NCI-H187 (cell line): ENCODE results near the gene PLXNA2.

ENCODE experiments used
- DNase-seq, 2 experiments: peaks; one replicate each; lab custom pipeline; 2025; lab: John Stamatoyannopoulos, UW

The PLXNA2 gene

GRCh38 chr1:208013210-208013609 is 231.0 kb downstream of the PLXNA2 start:
- no peak for DNase-seq

- no peak for DNase-seq
Measured at GRCh38 chr1:208012721-208013120, 231.5 kb downstream of the PLXNA2 start.

- no peak for DNase-seq
Measured at GRCh38 chr1:208010487-208011071, 233.6 kb downstream of the PLXNA2 start.

- DNase-seq, result no peak
Measured at GRCh38 chr1:208009706-208010444, 234.3 kb downstream of the PLXNA2 start.

GRCh38 chr1:208009303-208009702 is 234.9 kb downstream of the PLXNA2 start:
- DNase-seq, result no peak

DNA sequence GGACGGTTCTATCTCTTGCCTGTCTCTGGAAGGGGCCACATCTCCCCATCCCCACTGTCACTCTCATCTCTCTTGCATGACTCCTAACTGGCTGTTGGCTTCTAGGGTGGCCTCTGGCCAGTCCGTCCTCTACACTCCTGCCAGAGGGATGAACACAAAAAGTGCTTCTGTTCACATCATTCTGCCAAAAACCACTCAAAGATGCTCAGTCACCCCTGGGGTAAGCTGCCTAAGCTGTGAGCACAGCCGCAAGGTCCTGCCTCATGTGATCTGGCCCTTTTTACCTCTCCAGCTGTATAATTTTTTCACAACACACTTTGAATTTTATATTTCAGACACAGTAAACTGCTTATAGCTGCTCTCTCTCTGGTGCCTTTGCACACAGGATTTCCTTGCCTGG is 235.7 kb downstream of the PLXNA2 start:
- DNase-seq, result no peak

DNA sequence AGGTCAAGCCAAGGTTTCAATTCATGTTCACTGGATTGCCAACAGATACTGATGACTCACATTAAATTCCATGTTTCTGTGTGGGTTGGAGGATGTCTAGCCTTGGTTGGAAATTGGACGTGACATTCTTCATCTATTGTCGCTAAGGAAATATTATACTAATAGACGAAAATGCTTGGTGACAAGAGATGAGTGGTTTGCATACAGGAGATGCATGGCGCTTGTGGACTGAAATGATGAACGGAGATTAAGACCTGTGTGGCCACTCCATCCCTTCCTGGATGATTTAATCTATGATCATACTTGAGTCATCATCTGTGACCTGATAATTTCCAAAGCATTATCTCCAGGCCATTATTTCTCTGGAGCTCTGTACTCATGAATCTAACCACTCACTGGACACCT is 236.2 kb downstream of the PLXNA2 start:
- no peak for DNase-seq

DNA sequence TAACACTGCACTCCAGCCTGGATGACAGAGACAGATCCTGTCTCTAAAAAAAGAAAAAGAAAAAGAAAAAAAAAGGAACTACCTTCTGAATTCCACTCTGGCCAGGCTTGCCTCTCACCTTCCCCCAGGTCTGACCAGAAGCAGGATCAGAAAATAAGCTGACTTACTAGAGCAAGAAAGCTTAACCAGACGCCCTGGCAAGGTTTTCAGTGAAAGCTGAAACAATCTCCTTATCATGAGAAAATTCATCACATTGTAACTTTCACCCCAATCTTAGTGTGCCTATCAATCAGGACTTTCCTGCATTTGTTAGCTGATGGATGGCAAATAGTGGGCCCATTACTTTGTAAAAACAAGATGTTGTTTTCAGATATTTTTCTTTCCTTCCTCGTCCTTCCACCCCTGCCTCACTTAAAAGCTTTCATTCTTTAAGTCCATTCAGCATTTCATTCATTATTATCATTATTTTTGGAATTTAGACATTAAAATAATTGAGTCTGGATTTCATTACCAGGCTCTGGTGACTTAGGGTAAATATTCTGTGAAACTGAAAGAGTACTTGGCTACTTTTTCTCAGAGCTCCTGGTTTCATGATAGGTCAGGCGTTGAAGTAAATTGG is 236.8 kb downstream of the PLXNA2 start:
- no peak for DNase-seq

DNA sequence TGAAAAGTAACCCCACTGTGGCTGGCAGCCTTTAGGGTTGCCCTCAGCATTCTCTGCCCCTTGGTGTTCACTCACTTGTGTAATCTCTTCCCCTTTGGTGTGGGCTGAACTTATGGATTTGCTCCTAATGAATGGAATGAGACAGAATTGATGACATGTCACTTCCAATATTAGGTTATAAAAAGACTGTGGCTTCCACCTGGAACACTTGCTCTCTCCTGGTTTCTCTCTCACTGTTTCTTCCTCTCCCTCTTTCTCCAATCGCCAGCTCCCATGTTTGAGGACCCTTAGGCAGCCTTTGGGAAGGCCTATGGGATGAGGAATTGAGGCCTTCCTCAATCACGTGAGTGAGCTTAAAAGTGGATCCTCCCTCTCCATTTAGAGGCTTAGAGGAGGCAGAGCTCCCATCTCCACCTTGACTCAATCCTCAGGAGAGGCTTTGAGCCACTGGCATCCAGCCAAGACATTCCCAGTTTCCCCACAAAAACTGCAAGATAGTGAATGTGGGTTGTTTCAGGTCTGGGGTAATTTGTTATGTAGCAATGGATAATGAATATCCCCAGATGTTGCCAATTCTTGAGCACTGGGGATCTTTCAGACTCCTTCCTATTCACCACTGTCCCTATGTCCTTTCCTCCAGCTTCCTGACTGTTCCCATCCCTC is 237.8 kb downstream of the PLXNA2 start:
- DNase-seq, result no peak

DNA sequence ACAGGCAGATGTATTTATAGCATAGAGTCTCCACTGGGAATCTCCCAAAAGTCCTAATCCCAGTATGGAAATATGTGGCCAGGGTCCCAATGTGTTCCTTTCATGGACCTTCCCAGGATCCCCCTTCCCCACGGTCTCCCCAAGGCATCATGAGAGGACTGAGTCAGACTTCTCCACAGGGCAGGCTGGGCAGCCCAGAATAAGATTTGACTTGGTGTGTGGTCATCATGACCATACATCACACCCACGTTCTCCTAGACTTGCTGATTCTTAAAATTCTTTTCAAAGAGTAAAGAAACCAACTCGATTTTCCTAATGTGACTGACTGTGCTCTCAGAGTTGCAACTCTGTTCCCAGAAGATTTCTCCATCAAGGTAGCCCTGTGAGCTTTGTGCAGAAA is 239.3 kb downstream of the PLXNA2 start:
- no peak for DNase-seq

DNA sequence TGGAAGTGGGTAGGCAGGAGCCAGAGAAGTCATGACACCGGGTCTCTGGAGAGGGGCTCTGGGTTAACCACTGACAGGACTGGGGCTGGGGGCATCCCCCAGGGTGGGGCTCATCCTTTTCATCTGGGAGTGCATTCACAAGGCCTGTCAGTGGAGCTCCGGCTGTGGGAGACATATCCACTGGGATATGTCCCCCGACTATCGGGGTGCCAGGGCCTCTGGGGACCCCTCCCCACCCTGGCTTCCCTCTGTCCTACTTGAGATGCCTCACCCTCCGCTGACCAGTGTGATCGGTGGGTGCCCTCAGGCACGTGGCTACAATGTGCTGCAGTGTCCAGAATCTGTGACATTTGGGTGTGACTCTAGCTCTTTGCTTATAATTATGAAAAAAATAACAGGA is 240.9 kb downstream of the PLXNA2 start:
- no peak for DNase-seq

GRCh38 chr1:208002672-208003071 is 241.5 kb downstream of the PLXNA2 start:
- DNase-seq, result no peak

DNA sequence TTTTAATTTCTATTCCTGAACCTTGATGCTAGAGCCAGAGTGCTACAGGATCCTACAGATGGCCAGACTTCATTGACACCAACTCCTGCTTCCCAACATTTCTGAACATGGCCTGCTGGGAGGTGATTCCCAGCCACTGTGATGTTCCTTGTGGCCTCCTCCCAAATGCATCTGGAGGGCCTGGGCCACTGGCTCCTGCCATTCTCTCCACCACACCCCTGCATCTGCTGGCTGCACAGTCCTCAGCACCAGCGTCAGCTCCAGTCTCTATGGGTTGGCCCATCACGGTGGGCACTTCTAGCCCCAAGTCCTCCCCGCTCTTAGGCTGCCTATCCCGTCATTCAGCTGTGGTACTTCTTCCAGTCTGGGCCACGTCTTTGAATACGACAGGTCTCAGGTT is 242.1 kb downstream of the PLXNA2 start:
- DNase-seq, result no peak

DNA sequence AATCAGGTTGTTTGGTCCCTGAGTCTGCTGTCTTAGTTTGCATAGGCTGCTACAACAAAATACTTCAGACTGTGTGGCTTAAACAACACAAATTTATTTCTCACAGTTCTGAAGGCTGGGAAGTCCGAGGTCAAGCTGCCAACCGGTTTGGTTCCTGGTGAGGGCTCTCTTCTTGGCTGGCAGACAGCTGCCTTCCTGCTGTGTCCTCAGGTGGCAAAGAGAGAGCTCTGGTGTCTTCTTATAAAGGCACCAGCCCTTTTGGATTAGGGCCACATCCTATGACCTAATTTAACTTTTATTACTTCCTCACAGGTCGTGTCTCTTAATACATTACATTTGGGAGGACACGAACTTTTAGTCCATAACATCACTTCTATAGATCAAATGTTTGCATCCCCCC is 243.7 kb downstream of the PLXNA2 start:
- no peak for DNase-seq

DNA sequence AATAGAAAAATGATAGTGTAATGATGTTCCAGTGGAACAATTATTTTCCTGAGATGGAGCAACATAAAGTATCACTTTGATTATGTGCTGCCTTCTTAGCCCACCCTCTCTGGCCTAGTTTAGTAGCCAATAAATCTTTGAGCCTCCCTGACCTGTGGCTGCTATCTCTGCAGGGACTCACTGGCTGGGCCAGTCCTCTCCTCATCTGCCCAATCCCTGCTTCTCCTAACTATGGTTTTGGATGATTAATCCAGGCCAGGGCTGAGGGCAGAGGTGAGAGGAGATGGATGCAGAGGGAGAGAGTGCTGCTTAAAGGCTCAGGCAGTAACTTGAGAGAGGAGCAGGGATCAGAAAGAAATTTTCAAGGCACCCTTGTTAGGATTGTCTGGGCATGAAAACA is 244.2 kb downstream of the PLXNA2 start:
- DNase-seq, result no peak

DNA sequence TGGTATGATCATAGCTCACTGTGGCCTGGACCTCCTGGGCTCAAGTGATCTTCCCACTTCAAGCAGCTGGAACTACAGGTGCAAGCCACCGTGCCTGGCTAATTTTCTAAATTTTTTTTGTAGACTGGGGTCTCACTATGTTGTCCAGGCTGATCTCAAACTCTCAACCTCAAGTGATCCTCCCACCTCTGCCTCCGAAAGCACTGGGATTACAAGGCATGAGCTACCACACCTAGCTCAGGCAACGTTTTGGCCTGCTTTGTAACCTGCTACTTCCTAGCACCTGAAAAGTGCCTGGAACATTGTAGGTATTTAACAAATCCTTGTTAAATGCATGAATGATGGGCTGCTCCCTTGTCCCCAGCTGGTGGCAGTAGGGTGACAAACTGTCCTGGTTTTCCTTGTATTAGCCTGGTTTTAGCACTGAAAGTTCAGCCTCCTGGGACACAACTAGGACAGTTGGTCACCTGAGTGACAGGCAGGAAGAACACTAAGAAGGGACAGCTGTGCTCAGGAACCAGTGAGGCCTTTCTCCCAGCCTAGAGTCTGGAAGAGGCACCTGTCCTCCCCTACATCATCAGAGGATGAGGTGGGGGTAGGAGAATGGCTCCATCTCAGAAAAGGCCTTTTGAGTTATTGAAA is 244.8 kb downstream of the PLXNA2 start:
- no peak for DNase-seq

DNA sequence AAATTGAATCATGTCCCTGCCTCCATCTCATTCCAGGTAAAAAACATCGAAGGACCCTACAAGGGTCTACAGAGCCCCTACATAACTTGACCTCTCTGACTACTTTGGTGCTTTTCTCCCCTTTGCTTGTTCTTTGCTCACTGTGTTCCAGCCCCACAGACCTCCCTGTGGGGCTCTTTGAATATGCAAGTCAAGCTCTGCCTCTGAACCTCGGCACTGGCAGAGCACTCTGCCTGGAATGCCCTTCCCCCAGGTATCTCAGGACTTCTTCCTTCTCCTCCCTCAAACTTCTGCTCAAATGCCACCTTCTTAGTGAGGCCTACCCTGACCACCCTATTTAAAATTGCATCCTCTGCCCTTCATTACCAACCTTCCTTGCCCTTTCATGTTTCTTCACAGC is 245.5 kb downstream of the PLXNA2 start:
- no peak for DNase-seq

GRCh38 chr1:207997486-207998268 is 246.5 kb downstream of the PLXNA2 start:
- peak in 1 of 2 experiments; percentile 1 for DNase-seq

- DNase-seq, result no peak
Measured at GRCh38 chr1:207996636-207997035, 247.5 kb downstream of the PLXNA2 start.

DNA sequence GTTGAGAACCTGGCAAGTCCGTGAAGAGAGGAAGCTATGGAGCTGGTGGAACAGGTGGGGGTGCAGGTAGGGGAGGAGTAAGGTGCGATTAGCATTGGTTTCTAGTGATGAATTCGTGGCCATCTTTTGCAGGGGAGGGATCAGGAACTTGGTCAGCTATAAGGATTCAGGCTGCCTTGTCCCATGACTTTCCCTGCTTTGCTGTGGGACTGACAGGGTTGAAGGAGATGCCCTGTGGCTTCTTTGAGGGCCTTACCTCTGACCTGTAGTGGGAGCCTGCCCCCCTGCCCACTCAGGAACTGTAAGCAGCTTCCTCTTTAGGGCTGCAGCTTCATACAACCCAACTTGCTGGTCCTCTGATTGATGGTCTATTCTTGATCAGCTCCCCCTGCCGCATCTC is 248.6 kb downstream of the PLXNA2 start:
- no peak for DNase-seq
